ENCODE measurements around the gene VPS50. TPM values are rescaled to one million over a fixed set of nuclear protein-coding genes. Genes with fewer than 3 reads are reported as not detected.

The VPS50 gene
- total RNA-seq, 1 donor, result 34.4 TPM

GRCh38 chr7:93352881-93353280 lies 120.7 kb downstream of the VPS50 start:
- Histone ChIP-seq H3K4me2 (ENCODE audit: insufficient read depth, low read length) (no peak overlapping the region), H4K20me1 (ENCODE audit: insufficient read depth, low read length) (no peaks in the 10 kb centered on the region), H3K4me1 (ENCODE audit: insufficient read depth, low read length) (no peaks in the 10 kb centered on the region), H3K79me2 (ENCODE audit: insufficient read depth, low read length) (no peaks in the 10 kb centered on the region), H3K27ac (ENCODE audit: low read depth, low read length) (no peak overlapping the region), H3K9me3 (ENCODE audit: low read depth, low read length) (no peaks in the 10 kb centered on the region), H2AFZ (ENCODE audit: low read length) (no peak overlapping the region), H3K36me3 (ENCODE audit: insufficient read depth, low read length) (no peaks in the 10 kb centered on the region), H3K4me3 (ENCODE audit: insufficient read depth, low read length) (no peak overlapping the region), H3K27me3 (ENCODE audit: insufficient read depth, low read length) (no peaks in the 10 kb centered on the region)
- no peak for TF ChIP-seq CTCF (IDR thresholded peaks at IDR 0.05; ENCODE audit: extremely low read depth, low read depth, low read length)
- DNase-seq (ENCODE audit: insufficient read length, low spot score, missing footprints), result no peak

GRCh38 chr7:93354815-93355214 lies 122.6 kb downstream of the VPS50 start:
- Histone ChIP-seq H2AFZ (ENCODE audit: low read length) (no peak overlapping the region), H3K4me1 (ENCODE audit: insufficient read depth, low read length) (no peaks in the 10 kb centered on the region), H3K27me3 (ENCODE audit: insufficient read depth, low read length) (no peaks in the 10 kb centered on the region), H3K4me3 (ENCODE audit: insufficient read depth, low read length) (no peak overlapping the region), H3K79me2 (ENCODE audit: insufficient read depth, low read length) (no peaks in the 10 kb centered on the region), H3K4me2 (ENCODE audit: insufficient read depth, low read length) (no peak overlapping the region), H3K36me3 (ENCODE audit: insufficient read depth, low read length) (no peaks in the 10 kb centered on the region), H3K9me3 (ENCODE audit: low read depth, low read length) (no peaks in the 10 kb centered on the region), H4K20me1 (ENCODE audit: insufficient read depth, low read length) (no peaks in the 10 kb centered on the region), H3K27ac (ENCODE audit: low read depth, low read length) (no peak overlapping the region)
- DNase-seq (ENCODE audit: insufficient read length, low spot score, missing footprints), result no peak
- TF ChIP-seq CTCF (IDR thresholded peaks at IDR 0.05; ENCODE audit: extremely low read depth, low read depth, low read length), result no peak

GRCh38 chr7:93359520-93360198 lies 127.5 kb downstream of the VPS50 start:
- Histone ChIP-seq H3K27ac (ENCODE audit: low read depth, low read length) (no peak overlapping the region), H3K36me3 (ENCODE audit: insufficient read depth, low read length) (no peaks in the 10 kb centered on the region), H3K9me3 (ENCODE audit: low read depth, low read length) (no peaks in the 10 kb centered on the region), H3K4me1 (ENCODE audit: insufficient read depth, low read length) (no peaks in the 10 kb centered on the region), H4K20me1 (ENCODE audit: insufficient read depth, low read length) (no peaks in the 10 kb centered on the region), H2AFZ (ENCODE audit: low read length) (no peak overlapping the region), H3K27me3 (ENCODE audit: insufficient read depth, low read length) (no peaks in the 10 kb centered on the region), H3K4me3 (ENCODE audit: insufficient read depth, low read length) (no peak overlapping the region), H3K79me2 (ENCODE audit: insufficient read depth, low read length) (no peaks in the 10 kb centered on the region), H3K4me2 (ENCODE audit: insufficient read depth, low read length) (no peak overlapping the region)
- no peak for DNase-seq (ENCODE audit: insufficient read length, low spot score, missing footprints)
- TF ChIP-seq CTCF (IDR thresholded peaks at IDR 0.05; ENCODE audit: extremely low read depth, low read depth, low read length), result no peak

GRCh38 chr7:93361853-93362252 lies 129.7 kb downstream of the VPS50 start:
- no peak overlapping the region for H3K4me3 ChIP-seq (ENCODE audit: insufficient read depth, low read length)
- H2AFZ ChIP-seq (ENCODE audit: low read length), result no peak overlapping the region
- H3K4me2 ChIP-seq (ENCODE audit: insufficient read depth, low read length), result no peak overlapping the region
- no peaks in the 10 kb centered on the region for H3K4me1 ChIP-seq (ENCODE audit: insufficient read depth, low read length)
- no peak for DNase-seq (ENCODE audit: insufficient read length, low spot score, missing footprints)
- no peaks in the 10 kb centered on the region for H4K20me1 ChIP-seq (ENCODE audit: insufficient read depth, low read length)
- no peaks in the 10 kb centered on the region for H3K79me2 ChIP-seq (ENCODE audit: insufficient read depth, low read length)
- H3K27me3 ChIP-seq (ENCODE audit: insufficient read depth, low read length), result peaks cover 3% of the 10 kb centered on the region
- no peak for TF ChIP-seq CTCF (IDR thresholded peaks at IDR 0.05; ENCODE audit: extremely low read depth, low read depth, low read length)
- H3K36me3 ChIP-seq (ENCODE audit: insufficient read depth, low read length), result no peaks in the 10 kb centered on the region
- H3K9me3 ChIP-seq (ENCODE audit: low read depth, low read length), result no peaks in the 10 kb centered on the region
- H3K27ac ChIP-seq (ENCODE audit: low read depth, low read length), result no peak overlapping the region
